HG03039 (cell line): ENCODE results near the gene GAMT.
A peak's percentile ranks its signal among the peaks of the same experiment; 100 is the strongest.

Experiments
- ATAC-seq: cut with Tn5 transposase; IDR thresholded peaks from one replicate; pipeline ENCODE4 v1.9.1; 2021; ENCODE audit warnings: mild to moderate bottlenecking, moderate library complexity; ENCODE audit not compliant: unreplicated experiment

The GAMT gene

DNA sequence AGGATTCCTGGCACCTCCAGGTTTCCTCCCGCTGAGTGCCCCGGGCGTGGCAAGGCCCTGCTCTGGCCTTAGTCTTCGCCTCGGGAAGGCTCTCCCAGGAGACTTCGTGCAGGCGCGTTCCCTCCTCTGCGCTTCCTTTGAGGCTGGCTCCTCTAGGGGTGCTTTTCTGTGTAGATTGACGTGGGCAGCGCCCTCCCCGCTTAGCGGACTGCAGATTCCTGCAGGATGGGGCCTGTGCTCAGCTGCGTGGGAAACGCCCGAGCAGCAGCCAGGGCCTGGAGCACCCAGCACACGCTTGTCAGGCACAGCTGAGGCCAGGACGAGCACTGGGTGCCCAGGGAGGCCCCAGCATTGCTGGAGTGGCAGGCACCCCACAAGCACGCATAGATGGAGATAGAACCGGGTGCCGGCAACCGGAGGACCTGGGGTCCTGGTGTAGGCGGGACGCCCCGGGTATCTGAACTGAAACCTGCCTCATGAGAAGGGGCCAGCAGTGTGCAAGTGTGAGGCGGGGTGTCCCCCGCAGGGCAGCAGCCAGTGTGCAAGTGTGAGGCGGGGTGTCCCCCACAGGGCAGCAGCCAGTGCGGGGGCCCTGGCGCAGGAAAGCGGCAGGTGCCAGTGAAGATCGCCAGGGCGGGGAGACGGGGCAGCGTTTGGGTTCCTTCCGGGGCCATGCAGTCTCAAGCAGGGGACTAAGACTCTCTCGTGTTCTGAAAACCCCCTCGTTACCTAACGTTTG, 14.2 kb downstream of the GAMT start:
- ATAC-seq: no peak

GRCh38 chr19:1385816-1386215, 15.5 kb downstream of the GAMT start:
- no peak for ATAC-seq

DNA sequence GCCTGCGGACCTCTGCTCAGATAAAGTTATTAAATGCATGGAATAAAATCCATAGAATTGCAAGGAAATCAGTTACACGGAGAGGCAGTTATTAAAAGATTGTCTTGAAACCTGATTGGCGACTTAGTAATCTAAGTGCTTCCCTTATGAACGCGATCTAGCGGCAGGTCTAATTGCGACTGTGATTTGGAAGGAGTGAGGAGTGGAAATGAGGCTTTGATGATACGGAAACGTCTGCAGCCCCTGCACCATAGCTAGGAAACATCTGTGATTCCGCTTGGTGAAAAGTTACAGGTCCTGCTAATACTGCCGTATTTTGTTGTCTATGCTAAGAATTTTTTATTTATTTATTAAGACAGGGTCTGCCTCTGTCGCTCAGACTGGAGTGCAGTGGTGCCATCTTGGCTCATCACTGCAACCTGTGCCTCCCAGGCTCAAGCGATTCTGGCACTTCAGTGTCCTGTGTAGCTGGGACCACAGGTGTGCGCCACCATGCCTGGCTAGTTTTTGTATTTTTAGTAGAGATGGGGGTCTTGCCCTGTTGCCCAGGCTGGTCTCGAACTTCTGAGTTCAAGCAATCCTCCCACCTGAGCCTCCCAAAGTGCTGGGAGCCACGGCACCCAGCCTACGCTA, 16.7 kb downstream of the GAMT start:
- no peak for ATAC-seq

DNA sequence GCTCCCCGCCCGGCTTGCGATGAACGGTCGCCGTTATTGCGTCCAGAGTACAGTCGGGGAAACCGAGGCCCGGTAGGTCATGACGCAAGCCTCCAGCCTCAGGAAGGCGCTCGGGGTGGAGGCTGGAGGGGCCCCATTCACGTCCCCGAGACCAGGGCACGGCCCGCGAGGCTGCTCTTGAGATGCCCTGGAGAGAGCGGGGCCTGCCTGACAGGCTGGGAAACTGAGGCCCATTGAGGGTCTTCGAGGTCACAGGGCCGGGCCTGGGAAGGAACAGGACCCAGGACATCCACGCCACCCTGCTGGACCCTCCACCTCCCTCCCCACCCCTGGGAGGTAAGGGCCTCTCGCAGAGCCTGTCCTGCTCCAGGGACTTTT, 17.3 kb downstream of the GAMT start:
- peak; percentile 11 for ATAC-seq

DNA sequence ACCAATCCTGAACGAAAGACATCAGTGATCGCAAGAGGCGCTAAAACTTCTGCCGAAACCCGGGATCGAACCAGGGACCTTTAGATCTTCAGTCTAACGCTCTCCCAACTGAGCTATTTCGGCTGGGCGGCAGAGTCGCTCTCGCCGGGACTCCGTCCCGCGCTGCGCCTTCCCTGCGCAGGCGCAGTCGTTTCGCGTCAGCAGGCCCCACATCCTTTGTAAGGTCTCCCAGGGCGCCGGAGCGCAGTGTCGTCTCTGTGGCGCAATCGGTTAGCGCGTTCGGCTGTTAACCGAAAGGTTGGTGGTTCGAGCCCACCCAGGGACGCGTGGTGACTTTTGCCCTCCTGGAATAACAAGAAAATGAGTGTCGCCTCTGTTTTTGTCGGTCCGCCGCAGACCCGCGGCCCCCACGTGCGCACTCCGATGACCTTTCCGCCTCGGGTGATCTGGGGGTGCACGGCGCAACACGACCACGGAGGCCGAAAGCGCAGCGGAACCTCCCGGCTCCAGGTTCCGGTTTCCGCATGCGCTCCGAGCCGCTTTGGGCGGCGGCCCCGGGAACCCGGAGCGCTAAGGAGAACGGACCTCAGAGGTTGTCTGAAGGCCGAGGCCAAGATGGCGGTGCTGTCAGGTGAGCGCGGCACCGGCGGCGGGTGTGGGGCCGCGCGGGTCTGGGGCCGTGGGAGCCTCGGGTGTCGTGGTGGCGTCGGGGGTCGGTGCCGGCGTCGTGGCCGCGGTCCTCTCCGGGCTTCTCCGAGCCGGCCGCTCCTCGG, 17.8 kb downstream of the GAMT start, which contains the start of gene NDUFS7:
Gene NDUFS7 (plus strand): TSS at position 596 of the 773 bp plus-strand sequence. CDS start 20 bp downstream, at position 616.
- ATAC-seq: peak; percentile 68

DNA sequence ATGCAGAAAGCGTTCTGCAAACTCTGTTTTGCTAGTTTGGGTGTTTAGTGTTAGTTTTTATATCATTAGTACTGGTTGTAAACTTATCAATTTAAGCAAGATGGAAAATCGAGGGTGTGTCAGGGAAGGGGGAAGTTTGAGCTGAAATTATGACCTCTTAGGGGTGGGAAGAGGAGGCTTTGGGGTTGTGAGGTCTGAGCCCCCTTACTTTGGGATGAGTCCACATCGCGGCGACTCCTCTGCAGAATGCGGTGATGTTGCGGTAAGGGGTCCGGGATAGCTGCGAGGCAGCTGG, 18.4 kb downstream of the GAMT start:
- no peak for ATAC-seq

DNA sequence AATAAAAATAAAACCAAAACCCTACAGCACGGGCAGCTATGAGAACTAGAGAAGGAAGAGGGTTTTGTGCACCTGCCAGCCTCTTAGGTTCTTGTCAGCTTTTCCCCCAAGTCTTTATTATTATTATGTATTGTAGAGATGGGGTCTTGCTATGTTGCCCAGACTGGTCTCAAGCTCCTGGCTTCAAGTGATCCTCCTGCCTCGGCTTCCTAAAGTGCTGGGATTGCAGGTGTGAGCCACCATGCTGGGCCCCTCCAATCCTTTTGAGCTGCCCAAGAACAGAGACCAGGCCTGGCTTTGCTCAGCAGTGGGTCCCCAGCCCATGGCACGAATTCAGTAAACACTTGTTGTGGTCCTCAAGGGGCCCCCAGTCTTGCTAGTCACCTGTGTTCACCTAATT, 19.1 kb downstream of the GAMT start:
- ATAC-seq: no peak

DNA sequence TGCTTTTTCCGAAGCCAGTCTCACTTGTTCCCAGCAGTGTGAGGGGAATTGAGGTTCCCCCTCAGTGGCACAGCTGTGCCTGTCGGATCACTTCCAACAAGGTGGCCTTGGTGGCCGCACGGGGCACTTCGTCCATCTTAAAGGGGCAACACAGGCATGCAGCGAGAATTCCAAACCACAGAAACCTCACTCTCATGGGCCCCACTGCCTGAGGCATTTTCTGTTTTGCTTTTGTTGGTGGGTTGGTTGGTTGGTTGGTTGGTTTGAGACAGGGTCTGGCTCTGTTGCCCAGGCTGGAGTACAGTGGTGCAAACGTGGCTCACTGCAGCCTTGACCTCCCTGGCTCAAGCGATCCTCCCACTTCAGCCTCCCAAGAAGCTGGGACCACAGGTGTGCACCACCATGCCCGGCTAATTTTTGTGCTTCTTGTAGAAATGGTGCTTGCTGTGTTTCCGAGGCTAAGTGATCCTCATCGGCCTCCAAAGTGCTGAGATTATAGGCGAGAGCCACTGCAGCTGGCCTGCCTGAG, 21.3 kb downstream of the GAMT start:
- no peak for ATAC-seq

GRCh38 chr19:1379126-1379905, 22.0 kb downstream of the GAMT start:
- no peak for ATAC-seq

DNA sequence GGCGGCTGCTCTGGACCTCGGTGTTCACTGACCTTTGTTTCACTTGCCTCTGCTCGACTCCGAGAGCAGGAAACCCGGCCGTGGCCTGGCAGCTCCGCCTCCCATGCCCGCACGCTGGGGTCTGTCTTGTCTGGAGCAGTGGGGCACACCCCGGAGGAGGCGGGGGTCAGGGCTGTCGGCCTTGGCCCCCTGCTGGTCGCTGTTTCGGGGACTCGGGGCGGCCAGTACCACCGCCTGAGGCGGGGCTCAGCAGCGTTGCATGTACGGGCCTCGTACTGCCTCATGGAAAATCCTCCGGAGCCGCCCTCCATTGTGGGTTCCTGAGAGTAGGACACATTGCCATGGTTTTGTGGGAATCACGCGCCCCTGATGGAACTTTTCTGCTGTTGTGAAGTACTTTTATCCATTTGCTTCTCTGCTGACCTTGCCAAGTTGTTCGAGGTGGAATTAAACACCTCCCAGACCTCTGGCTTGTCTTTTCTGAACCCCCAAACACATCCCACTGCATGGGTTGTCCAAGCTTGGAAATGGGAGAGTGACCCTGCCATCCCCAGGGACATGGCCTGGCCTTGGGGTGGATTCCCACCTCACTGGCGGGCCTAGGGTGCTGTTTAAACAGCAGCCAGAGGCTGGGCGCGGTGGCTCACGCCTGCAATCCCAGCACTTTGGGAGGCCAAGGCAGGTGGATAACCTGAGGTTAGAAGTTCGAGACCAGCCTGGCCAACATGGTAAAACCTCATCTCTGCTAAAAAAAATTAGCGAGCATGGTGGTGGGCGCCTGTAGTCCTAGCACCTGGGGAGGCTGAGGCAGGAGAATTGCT, 23.2 kb downstream of the GAMT start:
- no peak for ATAC-seq

DNA sequence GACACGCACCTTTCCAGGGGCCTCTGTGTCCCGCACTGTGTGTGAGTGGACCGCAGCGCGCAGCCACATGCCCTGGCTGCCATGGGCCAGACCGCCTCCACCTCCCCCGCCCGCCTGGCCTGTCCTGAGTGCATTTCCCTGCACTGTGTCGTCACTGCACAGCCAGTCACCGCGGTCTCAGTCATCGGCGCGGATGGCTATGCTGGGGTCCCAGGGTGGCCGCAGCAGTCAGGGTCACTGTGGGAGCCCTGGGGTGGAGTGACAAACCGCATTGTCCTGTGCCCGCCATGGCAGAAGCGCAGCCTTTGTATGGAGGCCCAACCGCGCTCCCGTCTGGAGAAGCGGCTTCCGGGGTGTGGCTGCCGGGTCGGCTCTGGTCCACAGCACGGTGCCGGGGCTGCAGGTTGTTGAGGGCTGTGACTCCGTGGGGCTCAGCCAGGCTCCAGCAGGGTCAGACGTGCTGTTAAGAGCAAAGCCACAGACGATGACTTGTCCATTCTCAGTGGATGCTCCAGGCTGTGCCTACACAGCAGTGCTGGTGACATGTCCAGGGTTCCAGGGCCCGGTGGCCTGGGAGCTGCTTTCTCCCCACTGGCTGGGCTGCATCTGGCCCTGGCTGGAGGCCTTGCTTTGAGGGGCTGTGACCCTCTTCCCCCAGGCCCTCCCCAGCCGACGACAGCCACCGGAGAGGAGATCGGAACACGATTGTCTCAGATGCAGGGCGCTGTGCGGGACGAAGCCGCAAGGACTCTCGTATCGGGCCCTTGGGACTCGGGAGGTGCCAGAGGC, 24.0 kb downstream of the GAMT start:
- ATAC-seq: no peak

GRCh38 chr19:1376415-1376805, 24.9 kb downstream of the GAMT start:
- ATAC-seq: no peak

- ATAC-seq: no peak
Measured at GRCh38 chr19:1374250-1374577, 27.1 kb downstream of the GAMT start.

DNA sequence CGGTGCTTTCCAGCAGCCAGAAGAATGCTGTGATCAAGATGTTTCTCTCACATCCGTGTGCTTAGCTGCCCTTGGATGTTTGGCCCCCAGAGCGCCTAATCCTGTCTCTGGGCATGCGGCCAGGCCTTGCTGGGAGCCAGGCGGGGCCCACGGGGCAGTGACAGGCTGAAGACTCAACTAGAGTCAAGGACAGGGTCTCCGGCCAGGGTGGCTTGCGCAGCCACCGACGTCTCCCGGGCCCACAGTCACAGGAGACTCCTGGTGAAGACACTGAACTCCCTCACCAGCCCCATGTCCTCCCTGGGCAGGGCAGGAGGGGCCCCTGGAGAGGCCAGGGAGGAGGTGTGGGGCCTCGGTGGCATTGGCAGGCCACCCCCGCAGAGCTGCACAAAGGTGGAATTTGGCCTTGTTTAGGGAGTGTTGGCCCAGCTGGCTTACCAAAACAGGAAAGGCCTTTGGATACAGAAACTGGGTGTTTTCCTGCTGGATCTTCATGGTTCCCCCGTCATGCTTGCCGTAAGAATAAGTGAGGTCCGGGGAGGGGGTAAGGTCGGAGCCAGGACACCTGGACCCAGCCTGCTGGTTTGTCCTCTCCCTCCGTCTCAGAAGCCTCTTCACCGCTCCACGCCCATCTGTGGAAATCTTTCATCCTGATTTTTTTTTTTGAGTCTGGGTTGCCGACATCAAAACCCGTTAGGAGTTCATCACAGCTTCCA, 27.6 kb downstream of the GAMT start:
- no peak for ATAC-seq

DNA sequence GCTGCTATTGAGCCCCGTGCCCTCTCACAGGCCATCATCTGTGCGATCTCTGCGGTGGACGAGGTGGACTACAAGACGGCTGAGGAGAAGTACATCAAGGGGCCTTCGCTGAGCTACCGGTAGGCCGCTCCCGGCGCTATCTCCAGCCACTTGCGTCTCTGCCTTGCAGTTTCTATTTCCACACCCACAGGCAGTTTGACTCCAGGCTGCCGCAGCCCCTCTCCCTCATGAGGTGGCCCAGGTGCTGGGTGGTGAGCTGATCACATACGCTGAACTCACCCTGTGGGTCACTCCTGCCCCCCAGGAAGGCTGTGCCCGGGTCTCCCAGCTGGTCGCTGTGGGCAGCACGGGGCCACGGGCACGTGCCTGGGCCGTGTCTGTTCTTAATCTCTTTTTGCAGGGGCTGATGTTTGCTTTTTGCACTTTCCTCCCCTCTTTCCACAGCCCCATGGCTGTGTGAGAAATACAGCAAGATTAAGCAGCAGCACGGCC, 28.3 kb downstream of the GAMT start:
- no peak for ATAC-seq

DNA sequence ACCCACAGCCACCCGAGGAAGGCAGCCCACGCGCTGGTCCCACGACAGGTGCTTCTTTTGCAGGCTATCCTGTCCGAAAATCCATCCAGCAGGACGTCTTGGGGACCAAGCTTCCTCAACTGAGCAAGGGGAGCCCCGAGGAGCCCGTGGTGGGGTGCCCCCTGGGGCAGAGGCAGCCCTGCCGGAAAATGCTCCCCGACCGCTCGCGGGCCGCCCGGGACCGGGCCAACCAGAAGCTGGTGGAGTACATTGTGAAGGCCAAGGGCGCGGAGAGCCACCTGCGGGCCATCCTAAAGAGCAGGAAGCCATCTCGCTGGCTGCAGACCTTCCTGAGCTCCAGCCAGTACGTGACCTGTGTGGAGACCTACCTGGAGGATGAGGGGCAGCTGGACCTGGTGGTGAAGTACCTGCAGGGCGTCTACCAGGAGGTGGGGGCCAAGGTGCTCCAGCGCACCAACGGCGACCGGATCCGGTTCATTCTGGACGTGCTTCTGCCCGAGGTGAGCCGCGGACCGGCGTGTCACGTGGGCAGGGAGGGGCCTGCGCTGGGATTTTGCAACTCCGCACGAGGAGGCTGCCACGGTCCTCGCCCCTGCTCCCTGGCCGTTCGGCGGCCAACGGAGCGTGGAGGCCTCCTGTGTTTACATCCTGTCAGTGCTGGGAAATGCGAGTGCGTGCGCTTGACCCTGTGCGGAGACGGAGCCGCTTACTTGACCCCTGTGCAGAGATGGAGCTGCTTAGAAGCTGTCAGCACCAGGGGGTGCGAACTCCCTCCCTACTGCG, 30.6 kb downstream of the GAMT start:
- ATAC-seq: no peak

GRCh38 chr19:1369214-1369805, 32.0 kb downstream of the GAMT start:
- ATAC-seq: no peak
